Glutamatergic neuron (in vitro differentiated cells): ENCODE results near the gene AGAP1. TPM values are rescaled to one million over a fixed set of nuclear protein-coding genes. Genes with fewer than 3 reads are reported as not detected.

Source experiments
- DNase-seq: peaks from one replicate; pipeline ENCODE4 v3.0.0; 2022
- H3K27ac Mint-ChIP-seq: one replicate; pipeline ENCODE4 v1.8.0; 2020; ENCODE audit warnings: mild to moderate bottlenecking, mixed read lengths, inconsistent platforms; ENCODE audit not compliant: unreplicated experiment
- H3K27me3 Mint-ChIP-seq: one replicate; pipeline ENCODE4 v1.8.0; 2020; ENCODE audit warnings: mild to moderate bottlenecking, moderate library complexity, mixed read lengths, inconsistent platforms; ENCODE audit not compliant: unreplicated experiment
- H3K36me3 Mint-ChIP-seq: one replicate; pipeline ENCODE4 v1.8.0; 2020; ENCODE audit warnings: mild to moderate bottlenecking, mixed read lengths, inconsistent platforms; ENCODE audit not compliant: unreplicated experiment
- H3K4me1 Mint-ChIP-seq: one replicate; pipeline ENCODE4 v1.8.0; 2020; ENCODE audit warnings: mild to moderate bottlenecking, low read depth, mixed read lengths, inconsistent platforms; ENCODE audit not compliant: unreplicated experiment
- H3K4me3 Mint-ChIP-seq: one replicate; pipeline ENCODE4 v1.8.0; 2020; ENCODE audit warnings: mild to moderate bottlenecking, mixed read lengths, inconsistent platforms; ENCODE audit not compliant: unreplicated experiment
- H3K9me3 Mint-ChIP-seq: one replicate; pipeline ENCODE4 v1.8.0; 2020; ENCODE audit warnings: mild to moderate bottlenecking, moderate library complexity, mixed read lengths, inconsistent platforms; ENCODE audit not compliant: unreplicated experiment
- total RNA-seq: library from RNA; stranded (reverse); fragmentation: NEBNext Ultra II Directional; extraction: Animal tissue kit (Norgen Biotek cat#: 25700); gene quantifications from one replicate; pipeline ENCODE4 v1.2.1, GENCODE V29; 2021; ENCODE audit not compliant: unreplicated experiment
- TF ChIP-seq, protein P1 (sequence below): fragments of 200-600 bp; sonication (generic); IDR thresholded peaks from one replicate; pipeline ENCODE4 v1.5.0; 2021; ENCODE audit not compliant: partially characterized antibody, unreplicated experiment

Gene AGAP1
- total RNA-seq, 1 donor from 2014 or later, result 153 TPM

- H3K27me3 Mint-ChIP-seq, result peaks cover 2% of the 10 kb centered on the region
- peaks cover 6% of the 10 kb centered on the region for H3K9me3 Mint-ChIP-seq
- H3K27ac Mint-ChIP-seq, result no peak overlapping the region
- TF ChIP-seq, protein P1, sequence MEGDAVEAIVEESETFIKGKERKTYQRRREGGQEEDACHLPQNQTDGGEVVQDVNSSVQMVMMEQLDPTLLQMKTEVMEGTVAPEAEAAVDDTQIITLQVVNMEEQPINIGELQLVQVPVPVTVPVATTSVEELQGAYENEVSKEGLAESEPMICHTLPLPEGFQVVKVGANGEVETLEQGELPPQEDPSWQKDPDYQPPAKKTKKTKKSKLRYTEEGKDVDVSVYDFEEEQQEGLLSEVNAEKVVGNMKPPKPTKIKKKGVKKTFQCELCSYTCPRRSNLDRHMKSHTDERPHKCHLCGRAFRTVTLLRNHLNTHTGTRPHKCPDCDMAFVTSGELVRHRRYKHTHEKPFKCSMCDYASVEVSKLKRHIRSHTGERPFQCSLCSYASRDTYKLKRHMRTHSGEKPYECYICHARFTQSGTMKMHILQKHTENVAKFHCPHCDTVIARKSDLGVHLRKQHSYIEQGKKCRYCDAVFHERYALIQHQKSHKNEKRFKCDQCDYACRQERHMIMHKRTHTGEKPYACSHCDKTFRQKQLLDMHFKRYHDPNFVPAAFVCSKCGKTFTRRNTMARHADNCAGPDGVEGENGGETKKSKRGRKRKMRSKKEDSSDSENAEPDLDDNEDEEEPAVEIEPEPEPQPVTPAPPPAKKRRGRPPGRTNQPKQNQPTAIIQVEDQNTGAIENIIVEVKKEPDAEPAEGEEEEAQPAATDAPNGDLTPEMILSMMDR, result no peak
- no peak overlapping the region for H3K4me3 Mint-ChIP-seq
- no peaks in the 10 kb centered on the region for H3K36me3 Mint-ChIP-seq
- H3K4me1 Mint-ChIP-seq, result peaks cover 19% of the 10 kb centered on the region
- DNase-seq, result no peak
These were observed 74.0 kb downstream of the AGAP1 start for GRCh38 chr2:235567842-235568241.

DNA sequence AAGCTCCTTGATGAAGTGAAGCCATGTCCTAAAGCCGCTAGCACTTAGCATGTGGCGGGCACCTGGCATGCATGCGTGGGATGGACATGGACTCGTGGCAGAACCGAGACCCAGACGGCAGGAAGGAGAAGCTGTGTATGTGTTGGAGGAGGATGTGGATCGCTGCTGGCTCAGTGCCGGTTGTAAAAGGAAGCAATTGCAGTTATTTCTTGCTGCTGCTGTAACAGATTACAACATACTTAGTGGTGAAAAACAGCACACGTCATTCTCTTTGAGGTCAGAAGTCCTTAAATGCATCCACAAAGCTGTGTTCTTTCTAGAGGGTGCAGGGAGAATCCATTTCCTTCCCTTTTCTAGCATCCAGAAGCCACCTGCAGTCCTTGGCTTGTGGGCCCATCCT, 74.6 kb downstream of the AGAP1 start:
- peaks cover 23% of the 10 kb centered on the region for H3K4me1 Mint-ChIP-seq
- H3K36me3 Mint-ChIP-seq, result no peaks in the 10 kb centered on the region
- H3K4me3 Mint-ChIP-seq, result no peak overlapping the region
- H3K9me3 Mint-ChIP-seq, result peaks cover 6% of the 10 kb centered on the region
- peaks cover 3% of the 10 kb centered on the region for H3K27me3 Mint-ChIP-seq
- TF ChIP-seq, protein P1, result no peak
- DNase-seq, result no peak
- no peak overlapping the region for H3K27ac Mint-ChIP-seq

DNA sequence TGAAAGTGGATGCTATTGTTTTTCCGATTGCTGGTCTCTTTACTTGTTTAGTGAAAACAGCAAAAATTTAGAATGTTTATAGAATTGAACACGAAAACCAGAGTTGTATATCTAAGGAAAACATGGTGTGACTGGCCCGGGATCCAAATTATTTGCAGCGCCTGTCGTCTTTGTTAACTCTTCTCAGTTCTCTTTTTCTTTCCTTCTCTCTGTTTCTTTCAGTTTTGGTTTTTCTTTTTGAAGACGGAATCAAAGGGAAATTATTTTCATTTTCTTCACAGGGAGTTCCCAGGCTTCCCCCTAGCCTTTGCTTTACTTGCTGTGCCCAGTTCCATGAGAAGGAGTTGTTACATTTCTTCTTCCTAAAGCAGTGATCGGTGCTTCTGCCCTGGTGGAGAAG, 76.0 kb downstream of the AGAP1 start:
- Mint-ChIP-seq H3K27me3 (peaks cover 3% of the 10 kb centered on the region), H3K4me1 (peaks cover 27% of the 10 kb centered on the region), H3K9me3 (peaks cover 7% of the 10 kb centered on the region), H3K27ac (no peak overlapping the region), H3K36me3 (no peaks in the 10 kb centered on the region), H3K4me3 (no peak overlapping the region)
- no peak for DNase-seq
- TF ChIP-seq, protein P1, result no peak

DNA sequence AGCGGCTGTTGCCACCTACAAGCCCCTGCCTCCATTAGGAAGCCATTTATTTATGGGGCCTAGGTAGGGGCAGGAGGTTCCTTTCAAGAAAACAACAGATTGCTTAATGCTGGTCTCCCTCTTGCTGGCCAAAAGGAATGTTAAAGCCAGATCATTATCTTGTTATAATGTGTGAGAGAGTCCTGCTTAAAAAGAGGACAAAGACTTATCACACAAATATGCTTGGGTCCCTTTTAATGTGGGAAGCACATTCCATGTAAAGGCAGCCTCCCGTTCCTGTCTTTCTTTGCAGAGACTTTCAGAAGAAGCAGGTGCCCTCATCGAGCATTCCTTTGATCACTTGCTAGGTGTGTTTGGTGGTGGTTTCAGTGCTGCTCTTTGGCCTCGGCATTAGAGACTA, 76.4 kb downstream of the AGAP1 start:
- no peak for DNase-seq
- Mint-ChIP-seq H3K4me1 (peaks cover 29% of the 10 kb centered on the region), H3K27me3 (peaks cover 3% of the 10 kb centered on the region), H3K4me3 (no peak overlapping the region), H3K27ac (no peak overlapping the region), H3K9me3 (peaks cover 7% of the 10 kb centered on the region), H3K36me3 (no peaks in the 10 kb centered on the region)
- TF ChIP-seq, protein P1, result no peak

GRCh38 chr2:235570966-235571692, 77.3 kb downstream of the AGAP1 start:
- Mint-ChIP-seq H3K27me3 (peaks cover 3% of the 10 kb centered on the region), H3K9me3 (peaks cover 5% of the 10 kb centered on the region), H3K4me1 (peaks cover 30% of the 10 kb centered on the region), H3K27ac (no peak overlapping the region), H3K36me3 (no peaks in the 10 kb centered on the region), H3K4me3 (no peak overlapping the region)
- no peak for DNase-seq
- TF ChIP-seq, protein P1, result no peak
